B cell (primary cell): ENCODE data around the gene APBA2. TPM values are rescaled to one million over a fixed set of nuclear protein-coding genes. Genes with fewer than 3 reads are reported as not detected.

Experiments
- ATAC-seq: fragments of 200-7000 bp; cut with Tn5 transposase; one replicate; pipeline ENCODE4 v1.10.0; 2021; ENCODE audit warnings: low read depth, mild to moderate bottlenecking, moderate number of reproducible peaks, moderate library complexity
- CTCF ChIA-PET: fragments of 350-600 bp; sonication (Branson Sonifier 250); formaldehyde crosslinking; loops from one replicate; lab custom pipeline; 2021; ENCODE audit warnings: antibody characterized with exemption, inconsistent platforms; lab: Charles Lee
- POLR2A ChIA-PET: fragments of 350-600 bp; sonication (Branson Sonifier 250); formaldehyde crosslinking; loops from one replicate; lab custom pipeline; 2021; ENCODE audit warnings: antibody characterized with exemption; lab: Charles Lee
- DNase-seq: peaks from one replicate; pipeline ENCODE4 v3.0.0; 2013
- H2AFZ ChIP-seq: 2 replicates; pipeline ENCODE4 v1.6.1; 2012; ENCODE audit warnings: mild to moderate bottlenecking, low read depth, low read length; ENCODE audit not compliant: insufficient read depth, poor library complexity, severe bottlenecking
- H3K27ac ChIP-seq, 2 donors: 1 replicate in 1 of 2; 2 replicates in 1 of 2; pipeline ENCODE4 v1.5.1; 2012 to 2013; ENCODE audit warnings: low read length in 2 of 2, mild to moderate bottlenecking in 2 of 2, moderate library complexity in 1 of 2
- H3K27me3 ChIP-seq, 4 experiments: fragments of 200-600 bp in 1 of 4; sonication (generic) in 1 of 4; replicated peaks in 1 of 4; 1 replicate in 2 of 4; 2 replicates in 2 of 4; pipeline versions ENCODE4 v1.6.1 to v1.7.0; 2013 to 2016; ENCODE audit warnings: low read length in 3 of 4, mild to moderate bottlenecking in 2 of 4, mixed read lengths in 1 of 4, moderate library complexity in 1 of 4; ENCODE audit not compliant: insufficient read depth in 4 of 4, control insufficient read depth in 3 of 4; ENCODE audit errors: control extremely low read depth in 1 of 4
- H3K36me3 ChIP-seq, 2 experiments: replicated peaks in 1 of 2; 1 replicate in 1 of 2; 2 replicates in 1 of 2; pipeline versions ENCODE4 v1.6.1 to v1.7.1; 2013; ENCODE audit warnings: low read length in 1 of 2; ENCODE audit not compliant: insufficient read depth in 2 of 2, control insufficient read depth in 1 of 2; ENCODE audit errors: control extremely low read depth in 1 of 2, extremely low read depth in 1 of 2
- H3K4me1 ChIP-seq, 2 donors: fragments of 200-600 bp in 1 of 2; sonication (generic) in 1 of 2; 1 replicate in 1 of 2; 2 replicates in 1 of 2; pipeline versions ENCODE4 v1.5.1 to v1.6.1; 2013 to 2017; ENCODE audit warnings: low read length in 2 of 2; ENCODE audit not compliant: control insufficient read depth in 2 of 2, insufficient read depth in 2 of 2
- H3K4me2 ChIP-seq: replicated peaks from 2 replicates; pipeline ENCODE3; 2012; ENCODE audit warnings: mild to moderate bottlenecking, low read depth, low read length; ENCODE audit not compliant: poor library complexity, severe bottlenecking
- H3K4me3 ChIP-seq, 5 experiments: fragments of 200-600 bp in 1 of 5; sonication (generic) in 1 of 5; 1 replicate in 3 of 5; 2 replicates in 2 of 5; pipeline versions ENCODE4 v1.5.1 to v1.7.0; 2011 to 2016; ENCODE audit warnings: low read length in 4 of 5, mild to moderate bottlenecking in 4 of 5, low read depth in 2 of 5, control low read depth in 1 of 5, moderate library complexity in 1 of 5; ENCODE audit not compliant: insufficient read depth in 1 of 5; ENCODE audit errors: control extremely low read depth in 1 of 5, extremely low read depth in 1 of 5
- H3K79me2 ChIP-seq: fragments of 200-600 bp; sonication (generic); one replicate; pipeline ENCODE4 v1.6.0; 2016; ENCODE audit warnings: low read length; ENCODE audit not compliant: control insufficient read depth, insufficient read depth
- H3K9ac ChIP-seq: fragments of 200-600 bp; sonication (generic); 2 replicates; pipeline ENCODE4 v1.6.1; 2017; ENCODE audit warnings: mild to moderate bottlenecking, low read length, moderate library complexity
- H3K9me3 ChIP-seq, 3 donors: one replicate each; pipeline versions ENCODE4 v1.6.1 to v1.7.1; 2013; ENCODE audit warnings: low read length in 2 of 3; ENCODE audit not compliant: control insufficient read depth in 2 of 3, insufficient read depth in 1 of 3; ENCODE audit errors: control extremely low read depth in 1 of 3
- H4K20me1 ChIP-seq: 2 replicates; pipeline ENCODE4 v1.6.0; 2012; ENCODE audit warnings: mild to moderate bottlenecking, low read length; ENCODE audit not compliant: insufficient read depth, control insufficient read depth, poor library complexity, severe bottlenecking
- H3K27ac Mint-ChIP-seq: one replicate; pipeline ENCODE4 v1.8.0; 2021; ENCODE audit warnings: mixed read lengths
- H3K27me3 Mint-ChIP-seq: one replicate; pipeline ENCODE4 v1.8.0; 2021; ENCODE audit warnings: mixed read lengths
- H3K4me1 Mint-ChIP-seq: one replicate; pipeline ENCODE4 v1.8.0; 2021; ENCODE audit warnings: mixed read lengths
- H3K4me3 Mint-ChIP-seq: one replicate; pipeline ENCODE4 v1.8.0; 2021; ENCODE audit warnings: mixed read lengths
- H3K9me3 Mint-ChIP-seq: one replicate; pipeline ENCODE4 v1.8.0; 2022; ENCODE audit warnings: mixed read lengths; ENCODE audit not compliant: insufficient read depth
- EZH2 ChIP-seq: IDR thresholded peaks from 2 replicates; pipeline ENCODE4 v1.6.1; 2012; ENCODE audit warnings: borderline replicate concordance, low read depth, mild to moderate bottlenecking, moderate library complexity, low read length; ENCODE audit not compliant: insufficient read depth, poor library complexity, severe bottlenecking
- WGBS: methylation state at CpG from one replicate; pipeline ENCODE4 v1.1.5; 2013; ENCODE audit warnings: missing lambda C conversion rate; ENCODE audit not compliant: insufficient coverage; 5-methylcytosine and 5-hydroxymethylcytosine counted together
- intact Hi-C: fragments of 100-400 bp; cut with micrococcal nuclease; formaldehyde crosslinking; loops from one replicate; pipeline ENCODE4 v1.10.0; 2022
- polyA plus RNA-seq: library from polyadenylated mRNA; depleted of rRNA; stranded (reverse); fragments of >200 nt; gene quantifications from 2 replicates; pipeline ENCODE4 v1.2.3, GENCODE V29; 2012
- total RNA-seq, 2 donors: library from RNA; stranded (reverse); fragments of 120-200 nt in 1 of 2; gene quantifications; 1 replicate in 1 of 2; 2 replicates in 1 of 2; pipeline versions ENCODE4 v1.2.3 to v1.2.4, GENCODE V29; 2013 to 2022
- TF ChIP-seq, protein P1 (sequence below): fragments of 200-600 bp; IDR thresholded peaks from one replicate; pipeline ENCODE4 v1.8.0; 2022; ENCODE audit warnings: antibody characterized with exemption, mild to moderate bottlenecking

Gene APBA2
- total and polyA plus RNA-seq, 2 donors (not counting 1 experiment from before 2014, with no cell fraction given): 0.19 TPM; not detected in 1

DNA sequence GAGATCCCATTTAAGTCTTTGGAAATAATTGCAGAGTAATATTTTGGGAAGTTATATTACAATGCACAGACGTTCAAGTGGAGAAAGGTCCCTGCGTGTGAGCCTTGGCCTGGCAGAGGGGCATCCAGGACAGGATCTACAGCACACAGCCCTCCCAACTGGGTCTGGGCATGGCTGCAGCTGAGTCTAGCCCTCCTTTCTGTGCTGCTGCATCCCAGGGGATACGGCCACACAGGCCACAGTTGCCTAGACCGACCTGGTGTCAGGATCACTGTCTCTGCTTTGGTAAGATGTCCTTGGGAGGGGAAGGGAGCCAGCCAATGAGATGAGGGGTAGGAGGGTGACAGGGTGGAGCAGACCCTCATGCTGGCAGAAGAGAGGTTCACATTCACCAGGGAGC lies 46.1 kb downstream of the APBA2 start:
- WGBS: 95% methylated on average over 3 of the region's 4 CpGs
- H3K4me2 ChIP-seq: no peak overlapping the region
- DNase-seq (no peak), ATAC-seq (no peak)
- H3K27ac ChIP-seq: no peak overlapping the region
- Mint-ChIP-seq H3K9me3 (no peaks in the 10 kb centered on the region), H3K4me3 (no peak overlapping the region), H3K27me3 (no peaks in the 10 kb centered on the region), H3K27ac (no peak overlapping the region), H3K4me1 (no peaks in the 10 kb centered on the region)
- intact Hi-C loops: no loop called here
- H3K9ac ChIP-seq: no peak overlapping the region
- no peaks in the 10 kb centered on the region for H3K79me2 ChIP-seq
- H3K36me3 ChIP-seq: no peaks in the 10 kb centered on the region
- TF ChIP-seq, protein P1, sequence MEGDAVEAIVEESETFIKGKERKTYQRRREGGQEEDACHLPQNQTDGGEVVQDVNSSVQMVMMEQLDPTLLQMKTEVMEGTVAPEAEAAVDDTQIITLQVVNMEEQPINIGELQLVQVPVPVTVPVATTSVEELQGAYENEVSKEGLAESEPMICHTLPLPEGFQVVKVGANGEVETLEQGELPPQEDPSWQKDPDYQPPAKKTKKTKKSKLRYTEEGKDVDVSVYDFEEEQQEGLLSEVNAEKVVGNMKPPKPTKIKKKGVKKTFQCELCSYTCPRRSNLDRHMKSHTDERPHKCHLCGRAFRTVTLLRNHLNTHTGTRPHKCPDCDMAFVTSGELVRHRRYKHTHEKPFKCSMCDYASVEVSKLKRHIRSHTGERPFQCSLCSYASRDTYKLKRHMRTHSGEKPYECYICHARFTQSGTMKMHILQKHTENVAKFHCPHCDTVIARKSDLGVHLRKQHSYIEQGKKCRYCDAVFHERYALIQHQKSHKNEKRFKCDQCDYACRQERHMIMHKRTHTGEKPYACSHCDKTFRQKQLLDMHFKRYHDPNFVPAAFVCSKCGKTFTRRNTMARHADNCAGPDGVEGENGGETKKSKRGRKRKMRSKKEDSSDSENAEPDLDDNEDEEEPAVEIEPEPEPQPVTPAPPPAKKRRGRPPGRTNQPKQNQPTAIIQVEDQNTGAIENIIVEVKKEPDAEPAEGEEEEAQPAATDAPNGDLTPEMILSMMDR: no peak
- TF ChIP-seq EZH2: no peak
- H3K9me3 ChIP-seq: peaks cover 0 to 33% (median 0%) of the 10 kb centered on the region in 3 donors
- H3K4me1 ChIP-seq: no peaks in the 10 kb centered on the region
- H3K4me3 ChIP-seq: no peak overlapping the region
- no peaks in the 10 kb centered on the region for H4K20me1 ChIP-seq
- H2AFZ ChIP-seq: no peak overlapping the region
- H3K27me3 ChIP-seq: no peaks in the 10 kb centered on the region
- CTCF ChIA-PET: no interaction called here
- POLR2A ChIA-PET: no interaction called here

DNA sequence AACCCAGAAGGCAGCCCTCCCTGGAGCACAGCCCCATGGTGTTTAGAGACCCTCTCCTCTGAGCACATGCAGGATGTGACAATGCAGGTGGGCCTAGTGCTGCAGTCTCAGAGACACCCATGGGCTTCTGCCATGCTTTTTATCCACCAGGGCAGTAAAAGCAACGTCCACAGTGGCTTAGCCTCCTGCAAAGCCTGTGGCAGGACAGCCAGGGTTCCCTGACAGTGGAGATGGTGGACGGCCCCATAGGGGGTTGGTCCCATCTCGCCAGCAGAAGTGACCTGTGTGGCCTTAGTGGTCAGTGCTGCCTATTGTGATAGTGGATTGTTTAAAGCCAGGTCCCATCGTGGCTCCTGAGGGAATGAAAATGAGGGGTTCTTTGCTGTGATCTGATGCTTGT lies 46.6 kb downstream of the APBA2 start:
- no peak overlapping the region for H3K4me3 ChIP-seq
- CTCF ChIA-PET: no interaction called here
- Mint-ChIP-seq H3K27me3 (no peaks in the 10 kb centered on the region), H3K9me3 (no peaks in the 10 kb centered on the region), H3K4me1 (no peaks in the 10 kb centered on the region), H3K27ac (no peak overlapping the region), H3K4me3 (no peak overlapping the region)
- H3K27ac ChIP-seq: no peak overlapping the region
- ATAC-seq (no peak), DNase-seq (no peak)
- no peaks in the 10 kb centered on the region for H3K27me3 ChIP-seq
- no peak for TF ChIP-seq EZH2
- TF ChIP-seq, protein P1: no peak
- no peak overlapping the region for H3K9ac ChIP-seq
- H3K79me2 ChIP-seq: no peaks in the 10 kb centered on the region
- no peak overlapping the region for H3K4me2 ChIP-seq
- H2AFZ ChIP-seq: no peak overlapping the region
- POLR2A ChIA-PET: no interaction called here
- H3K4me1 ChIP-seq: no peaks in the 10 kb centered on the region
- H4K20me1 ChIP-seq: no peaks in the 10 kb centered on the region
- intact Hi-C loops: no loop called here
- H3K9me3 ChIP-seq: peaks cover 0 to 36% (median 0%) of the 10 kb centered on the region in 3 donors
- WGBS: 75% methylated on average over 2 of the region's 4 CpGs
- no peaks in the 10 kb centered on the region for H3K36me3 ChIP-seq
